ENCODE data around the gene AGPAT2.

AGPAT2 gene

GRCh38 chr9:136664000-136664915, 23.0 kb downstream of the AGPAT2 start:
- no peak for TF ChIP-seq CTCF (conservative IDR thresholded peaks at IDR 0.05; ENCODE audit: low read depth, low read length)
- DNase-seq (ENCODE audit: low read depth), result no peak

DNA sequence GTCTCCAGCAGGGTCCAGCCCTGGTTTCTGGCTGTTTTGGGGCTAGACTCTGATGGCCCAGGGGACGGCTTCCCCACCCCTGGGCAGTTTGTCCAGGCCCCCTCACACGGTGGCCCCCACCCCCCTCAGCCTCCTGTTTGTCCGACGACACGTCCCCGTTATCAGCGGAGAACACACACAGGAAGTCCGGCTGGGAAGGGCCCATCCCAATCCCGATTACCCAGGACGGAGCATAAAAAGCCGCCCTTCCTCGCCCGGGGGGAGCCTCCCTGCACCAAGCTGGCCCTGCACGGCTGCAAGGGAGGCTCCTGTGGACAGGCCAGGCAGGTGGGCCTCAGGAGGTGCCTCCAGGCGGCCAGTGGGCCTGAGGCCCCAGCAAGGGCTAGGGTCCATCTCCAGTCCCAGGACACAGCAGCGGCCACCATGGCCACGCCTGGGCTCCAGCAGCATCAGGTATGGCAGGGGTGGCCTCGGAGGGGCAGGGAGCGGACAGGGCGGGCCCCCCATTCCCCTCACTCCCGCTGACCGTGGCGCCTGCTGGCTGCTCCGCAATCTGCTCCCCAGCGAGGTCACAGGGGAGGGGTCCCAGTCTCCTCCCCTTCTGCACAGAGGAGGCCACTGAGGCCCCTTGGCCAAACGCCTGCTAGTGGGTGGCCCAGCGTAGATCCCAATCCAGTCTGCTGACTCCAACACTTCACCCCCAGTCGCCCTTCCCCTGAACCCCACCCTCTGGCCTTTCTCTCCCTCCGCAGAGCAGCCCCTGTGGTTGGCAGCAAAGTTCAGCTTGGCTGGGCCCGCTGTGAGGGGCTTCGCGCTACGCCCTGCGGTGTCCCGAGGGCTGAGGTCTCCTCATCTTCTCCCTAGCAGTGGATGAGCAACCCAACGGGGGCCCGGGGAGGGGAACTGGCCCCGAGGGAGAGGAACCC, 24.3 kb downstream of the AGPAT2 start, which contains the start of gene EGFL7:
TSS of gene EGFL7 (plus strand) at position 261 of the 926 bp plus-strand sequence. CDS start 5,367 bp downstream, outside the sequence.
- no peak within 1 kb of the TSS for H3K4me3 ChIP-seq (ENCODE audit: low read length)
- no peak for DNase-seq (ENCODE audit: low read depth)
- TF ChIP-seq CTCF (conservative IDR thresholded peaks at IDR 0.05; ENCODE audit: low read depth, low read length), result no peak

More at GRCh38 chr9:136664000-136664915, 23.0 kb downstream of the AGPAT2 start:
- H3K4me3 ChIP-seq (ENCODE audit: low read length), result no peak overlapping the region

GRCh38 chr9:136662326-136662655, 25.0 kb downstream of the AGPAT2 start:
- DNase-seq (ENCODE audit: low read depth), result no peak
- no peak overlapping the region for H3K4me3 ChIP-seq (ENCODE audit: low read length)
- no peak for TF ChIP-seq CTCF (conservative IDR thresholded peaks at IDR 0.05; ENCODE audit: low read depth, low read length)

- TF ChIP-seq CTCF (conservative IDR thresholded peaks at IDR 0.05; ENCODE audit: low read depth, low read length), result no peak
- DNase-seq (ENCODE audit: low read depth), result no peak
These were observed 25.5 kb downstream of the AGPAT2 start for GRCh38 chr9:136661641-136662325.

GRCh38 chr9:136660971-136661550, 26.2 kb downstream of the AGPAT2 start:
- DNase-seq (ENCODE audit: low read depth), result no peak
- no peak for TF ChIP-seq CTCF (conservative IDR thresholded peaks at IDR 0.05; ENCODE audit: low read depth, low read length)
- no peak overlapping the region for H3K4me3 ChIP-seq (ENCODE audit: low read length)

More at GRCh38 chr9:136661641-136662325, 25.5 kb downstream of the AGPAT2 start:
- H3K4me3 ChIP-seq (ENCODE audit: low read length), result no peak overlapping the region

Data from retinal pigment epithelial cell (primary cell).